ENCODE data around the gene HDAC10.

HDAC10 gene

DNA sequence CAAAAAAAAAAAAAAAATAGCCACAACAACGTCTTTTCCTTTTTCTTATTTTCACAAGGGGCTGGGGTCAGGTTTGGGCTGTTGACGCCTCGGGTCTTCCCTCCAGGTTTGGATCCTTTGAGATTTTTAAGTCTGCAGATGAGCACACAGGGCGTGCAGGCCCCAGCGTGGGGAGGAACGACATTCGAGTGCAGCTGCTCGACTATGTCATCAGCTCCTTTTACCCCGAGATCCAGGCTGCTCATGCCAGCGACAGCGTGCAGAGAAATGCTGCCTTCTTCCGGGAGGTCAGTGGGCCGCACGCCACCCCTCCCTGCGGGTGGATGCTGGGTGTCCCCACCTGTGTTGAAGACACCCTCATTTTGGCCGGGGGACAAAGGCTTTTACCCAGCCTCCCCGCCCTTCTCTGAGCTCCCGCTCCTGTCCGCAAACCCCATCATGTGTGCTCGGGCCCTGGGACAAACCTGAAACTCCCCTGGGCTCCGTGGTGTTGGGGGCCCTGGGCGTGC, 42.6 kb downstream of the HDAC10 start:
- no peak overlapping the region for H4K91ac ChIP-seq (ENCODE audit: low read depth, low read length)
- H2AFZ ChIP-seq (ENCODE audit: insufficient read depth, low read length, poor library complexity), result no peak overlapping the region
- no peak for DNase-seq
- H3K14ac ChIP-seq (ENCODE audit: low read length), result no peak overlapping the region
- H2AK5ac ChIP-seq (ENCODE audit: low read length), result no peak overlapping the region
- peaks cover 4% of the 10 kb centered on the region for H3K9me3 ChIP-seq (ENCODE audit: insufficient read depth, low read depth, low read length)
- H3K27me3 ChIP-seq (ENCODE audit: insufficient read depth, low read length), result no peaks in the 10 kb centered on the region
- H3K79me1 ChIP-seq (ENCODE audit: low read length), result no peaks in the 10 kb centered on the region
- H3K4me1 ChIP-seq (ENCODE audit: control insufficient read depth in 1 of 2, insufficient read depth in 2 of 2, low read length in 2 of 2), result peaks cover 0 to 4% of the 10 kb centered on the region in 2 experiments
- H3K18ac ChIP-seq (ENCODE audit: low read length), result no peak overlapping the region
- H3K36me3 ChIP-seq (ENCODE audit: control insufficient read depth in 1 of 2, insufficient read depth in 2 of 2, low read length in 2 of 2), result peaks cover 49 to 50% of the 10 kb centered on the region in 2 experiments
- no peak overlapping the region for H3K4ac ChIP-seq (ENCODE audit: low read depth, low read length)
- no peak overlapping the region for H3K4me3 ChIP-seq (ENCODE audit: low read depth, low read length)
- no peaks in the 10 kb centered on the region for H3K79me2 ChIP-seq (ENCODE audit: control insufficient read depth, insufficient read depth, low read length, poor library complexity)
- H3K9ac ChIP-seq (ENCODE audit: low read length), result no peak overlapping the region
- H2BK120ac ChIP-seq (ENCODE audit: insufficient read depth, low read length, poor library complexity), result no peak overlapping the region
- no peak overlapping the region for H4K8ac ChIP-seq (ENCODE audit: low read depth, low read length)
- no peak overlapping the region for H3K27ac ChIP-seq (ENCODE audit: low read depth, low read length)
- no CpG with 5 or more reads among the region's 22 CpGs for WGBS (ENCODE audit: extremely low coverage, insufficient coverage, insufficient read length)
- no peak overlapping the region for H2BK5ac ChIP-seq (ENCODE audit: low read depth, low read length, poor library complexity)
- H3K4me2 ChIP-seq (ENCODE audit: low read length), result no peak overlapping the region
- no peak overlapping the region for H2BK12ac ChIP-seq (ENCODE audit: low read length)
- H3K23ac ChIP-seq (ENCODE audit: low read length), result no peak overlapping the region
- no peak overlapping the region for H4K12ac ChIP-seq (ENCODE audit: low read depth, low read length)

DNA sequence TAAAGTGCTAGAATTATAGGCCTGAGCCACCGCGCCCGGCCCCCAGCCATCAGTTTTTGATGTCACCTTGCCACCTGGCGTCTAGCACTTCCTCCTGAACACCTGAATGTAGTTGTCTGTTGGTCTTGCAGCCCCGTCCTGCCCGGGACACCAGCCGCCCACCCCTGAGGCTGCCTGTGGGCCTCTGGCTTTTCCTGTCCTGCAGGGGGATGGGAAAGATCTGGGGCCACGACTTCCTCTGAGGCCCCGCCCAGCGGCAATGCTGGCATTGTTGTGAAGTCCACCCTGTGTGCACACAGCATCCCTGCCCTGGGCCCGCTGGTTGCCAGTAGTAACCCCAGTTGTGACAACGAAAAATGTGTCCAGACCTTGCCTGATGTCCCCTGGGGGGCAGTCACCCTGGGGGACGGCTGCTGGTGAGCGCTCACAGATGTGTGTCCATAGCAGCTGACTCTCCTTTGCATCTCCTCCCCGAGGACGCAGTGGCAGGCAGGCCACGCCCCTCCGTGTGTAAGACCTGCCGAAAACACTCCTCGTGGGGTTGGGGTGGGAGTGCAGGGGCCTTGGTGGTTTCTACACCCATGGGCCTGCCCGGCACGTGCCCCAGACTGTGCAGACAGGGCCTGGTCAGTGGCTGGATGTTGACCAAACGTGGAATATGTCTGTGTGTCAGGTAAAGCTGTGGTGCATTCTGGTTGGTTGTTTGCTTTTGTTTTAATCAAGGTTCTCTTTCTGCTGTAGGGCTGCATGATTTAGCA, 43.5 kb downstream of the HDAC10 start:
- Histone ChIP-seq H3K4me1 (ENCODE audit: control insufficient read depth in 1 of 2, insufficient read depth in 2 of 2, low read length in 2 of 2) (peaks cover 0 to 4% of the 10 kb centered on the region in 2 experiments), H4K91ac (ENCODE audit: low read depth, low read length) (no peak overlapping the region), H3K4ac (ENCODE audit: low read depth, low read length) (no peak overlapping the region), H3K27ac (ENCODE audit: low read depth, low read length) (no peak overlapping the region), H2BK12ac (ENCODE audit: low read length) (no peak overlapping the region), H4K12ac (ENCODE audit: low read depth, low read length) (no peak overlapping the region), H2BK5ac (ENCODE audit: low read depth, low read length, poor library complexity) (no peak overlapping the region), H2AK5ac (ENCODE audit: low read length) (no peak overlapping the region), H3K9ac (ENCODE audit: low read length) (no peak overlapping the region), H4K8ac (ENCODE audit: low read depth, low read length) (no peak overlapping the region), H3K79me2 (ENCODE audit: control insufficient read depth, insufficient read depth, low read length, poor library complexity) (no peaks in the 10 kb centered on the region), H3K14ac (ENCODE audit: low read length) (no peak overlapping the region), H3K4me3 (ENCODE audit: low read depth, low read length) (no peak overlapping the region), H2BK120ac (ENCODE audit: insufficient read depth, low read length, poor library complexity) (no peak overlapping the region), H3K9me3 (ENCODE audit: insufficient read depth, low read depth, low read length) (peaks cover 2% of the 10 kb centered on the region), H3K18ac (ENCODE audit: low read length) (no peak overlapping the region), H3K4me2 (ENCODE audit: low read length) (no peak overlapping the region), H3K23ac (ENCODE audit: low read length) (no peak overlapping the region), H3K27me3 (ENCODE audit: insufficient read depth, low read length) (no peaks in the 10 kb centered on the region), H3K79me1 (ENCODE audit: low read length) (no peaks in the 10 kb centered on the region), H3K36me3 (ENCODE audit: control insufficient read depth in 1 of 2, insufficient read depth in 2 of 2, low read length in 2 of 2) (peaks cover 41% of the 10 kb centered on the region in 2 experiments), H2AFZ (ENCODE audit: insufficient read depth, low read length, poor library complexity) (no peak overlapping the region)
- peak in 1 of 2 donors; percentile 29 for DNase-seq
- WGBS (ENCODE audit: extremely low coverage, insufficient coverage, insufficient read length), result no CpG with 5 or more reads among the region's 23 CpGs

DNA sequence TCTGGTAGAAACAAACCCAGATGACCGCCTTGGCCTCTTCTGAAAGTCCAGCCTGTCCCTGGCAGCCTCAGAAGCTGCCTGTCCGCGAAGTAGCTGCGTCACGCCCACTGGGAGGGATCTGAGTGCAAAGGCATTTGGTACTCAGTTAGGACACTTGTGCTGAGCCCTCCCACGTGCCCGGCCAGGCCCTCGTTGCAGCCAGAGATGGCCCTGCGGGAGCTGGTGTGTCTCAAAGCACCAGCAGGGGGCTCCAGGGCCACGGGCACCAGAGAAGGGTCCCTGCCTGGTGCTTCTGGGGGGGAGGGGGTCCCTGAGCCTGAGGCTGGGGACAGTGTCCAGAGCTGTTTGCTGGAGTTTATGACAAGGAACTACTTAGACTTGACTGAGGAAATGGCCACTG, 44.5 kb downstream of the HDAC10 start:
- Histone ChIP-seq H3K18ac (ENCODE audit: low read length) (no peak overlapping the region), H3K27me3 (ENCODE audit: insufficient read depth, low read length) (no peaks in the 10 kb centered on the region), H3K27ac (ENCODE audit: low read depth, low read length) (no peak overlapping the region), H4K12ac (ENCODE audit: low read depth, low read length) (no peak overlapping the region), H3K4me1 (ENCODE audit: control insufficient read depth in 1 of 2, insufficient read depth in 2 of 2, low read length in 2 of 2) (peaks cover 4 to 11% of the 10 kb centered on the region in 2 experiments), H2AK5ac (ENCODE audit: low read length) (no peak overlapping the region), H3K4ac (ENCODE audit: low read depth, low read length) (no peak overlapping the region), H3K79me2 (ENCODE audit: control insufficient read depth, insufficient read depth, low read length, poor library complexity) (peaks cover 3% of the 10 kb centered on the region), H4K91ac (ENCODE audit: low read depth, low read length) (no peak overlapping the region), H4K8ac (ENCODE audit: low read depth, low read length) (no peak overlapping the region), H3K79me1 (ENCODE audit: low read length) (peaks cover 1% of the 10 kb centered on the region), H3K9me3 (ENCODE audit: insufficient read depth, low read depth, low read length) (no peaks in the 10 kb centered on the region), H3K36me3 (ENCODE audit: control insufficient read depth in 1 of 2, insufficient read depth in 2 of 2, low read length in 2 of 2) (peaks cover 38% of the 10 kb centered on the region in 2 experiments), H3K9ac (ENCODE audit: low read length) (no peak overlapping the region), H3K4me3 (ENCODE audit: low read depth, low read length) (no peak overlapping the region), H3K4me2 (ENCODE audit: low read length) (no peak overlapping the region), H3K14ac (ENCODE audit: low read length) (no peak overlapping the region), H2BK12ac (ENCODE audit: low read length) (no peak overlapping the region), H2BK5ac (ENCODE audit: low read depth, low read length, poor library complexity) (no peak overlapping the region), H3K23ac (ENCODE audit: low read length) (no peak overlapping the region), H2BK120ac (ENCODE audit: insufficient read depth, low read length, poor library complexity) (no peak overlapping the region), H2AFZ (ENCODE audit: insufficient read depth, low read length, poor library complexity) (no peak overlapping the region)
- WGBS (ENCODE audit: extremely low coverage, insufficient coverage, insufficient read length), result no CpG with 5 or more reads among the region's 10 CpGs
- DNase-seq, result peak; percentile 27 to 35

DNA sequence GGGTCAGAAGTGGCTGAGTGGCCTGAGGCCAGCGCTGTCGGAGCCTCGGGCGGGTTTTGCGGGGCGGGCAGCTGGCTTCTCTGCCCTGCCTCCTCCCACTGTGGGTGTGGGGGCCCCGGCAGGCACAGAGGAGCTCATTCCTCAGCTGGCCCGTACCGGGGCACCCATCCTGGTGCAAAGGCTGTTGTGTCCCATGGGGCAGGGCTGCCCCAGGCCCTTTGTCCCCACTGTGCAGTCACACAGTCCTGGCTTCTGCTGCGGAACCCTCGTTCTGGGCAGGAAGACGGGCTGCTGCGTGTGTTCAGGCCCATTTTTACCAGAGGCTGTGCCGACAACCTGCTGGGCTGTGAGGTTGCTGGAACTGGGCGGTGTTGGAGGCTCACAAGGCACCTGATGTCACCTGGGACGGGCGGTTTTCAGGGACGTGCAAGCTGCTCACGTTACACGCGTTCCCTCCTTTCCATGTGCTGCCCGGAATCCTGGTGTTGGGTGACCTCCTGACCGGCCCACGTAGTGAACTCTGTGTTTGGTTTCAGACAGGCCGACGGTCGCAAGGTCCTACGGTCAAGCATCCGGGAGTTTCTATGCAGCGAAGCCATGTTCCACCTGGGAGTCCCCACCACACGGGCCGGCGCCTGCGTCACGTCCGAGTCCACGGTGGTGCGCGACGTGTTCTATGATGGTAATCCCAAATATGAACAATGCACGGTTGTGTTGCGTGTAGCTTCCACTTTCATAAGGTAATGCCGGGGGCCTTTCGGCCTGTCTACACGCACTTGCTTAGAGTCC, 45.1 kb downstream of the HDAC10 start:
- peaks cover 9% of the 10 kb centered on the region for H3K79me2 ChIP-seq (ENCODE audit: control insufficient read depth, insufficient read depth, low read length, poor library complexity)
- no peak overlapping the region for H3K9ac ChIP-seq (ENCODE audit: low read length)
- no peak overlapping the region for H3K23ac ChIP-seq (ENCODE audit: low read length)
- no peaks in the 10 kb centered on the region for H3K9me3 ChIP-seq (ENCODE audit: insufficient read depth, low read depth, low read length)
- H2BK120ac ChIP-seq (ENCODE audit: insufficient read depth, low read length, poor library complexity), result no peak overlapping the region
- no peak overlapping the region for H3K18ac ChIP-seq (ENCODE audit: low read length)
- H3K27ac ChIP-seq (ENCODE audit: low read depth, low read length), result no peak overlapping the region
- H3K27me3 ChIP-seq (ENCODE audit: insufficient read depth, low read length), result no peaks in the 10 kb centered on the region
- no CpG with 5 or more reads among the region's 45 CpGs for WGBS (ENCODE audit: extremely low coverage, insufficient coverage, insufficient read length)
- no peak overlapping the region for H3K4me3 ChIP-seq (ENCODE audit: low read depth, low read length)
- peaks cover 4% of the 10 kb centered on the region for H3K79me1 ChIP-seq (ENCODE audit: low read length)
- no peak overlapping the region for H2AFZ ChIP-seq (ENCODE audit: insufficient read depth, low read length, poor library complexity)
- no peak overlapping the region for H2BK5ac ChIP-seq (ENCODE audit: low read depth, low read length, poor library complexity)
- H3K4me2 ChIP-seq (ENCODE audit: low read length), result no peak overlapping the region
- H3K4ac ChIP-seq (ENCODE audit: low read depth, low read length), result no peak overlapping the region
- H2AK5ac ChIP-seq (ENCODE audit: low read length), result no peak overlapping the region
- no peak overlapping the region for H4K12ac ChIP-seq (ENCODE audit: low read depth, low read length)
- no peak overlapping the region for H4K91ac ChIP-seq (ENCODE audit: low read depth, low read length)
- H3K14ac ChIP-seq (ENCODE audit: low read length), result no peak overlapping the region
- DNase-seq, result no peak
- H2BK12ac ChIP-seq (ENCODE audit: low read length), result no peak overlapping the region
- no peak overlapping the region for H4K8ac ChIP-seq (ENCODE audit: low read depth, low read length)
- H3K36me3 ChIP-seq (ENCODE audit: control insufficient read depth in 1 of 2, insufficient read depth in 2 of 2, low read length in 2 of 2), result peaks cover 34 to 35% of the 10 kb centered on the region in 2 experiments
- peaks cover 5 to 11% of the 10 kb centered on the region in 2 experiments for H3K4me1 ChIP-seq (ENCODE audit: control insufficient read depth in 1 of 2, insufficient read depth in 2 of 2, low read length in 2 of 2)
